Activated T-helper 1 cell treated with anti-CD3 and anti-CD28 coated beads, Interleukin-2, amount 50 U/mL, for 16 hours (primary cell): ENCODE data around the gene RAB39A.

Experiments used
- DNase-seq, 2 donors: peaks; one replicate each; pipeline ENCODE4 v3.0.0-alpha.2; 2020; ENCODE audit warnings: low read depth in 1 of 2, low spot score in 1 of 2

RAB39A gene

DNA sequence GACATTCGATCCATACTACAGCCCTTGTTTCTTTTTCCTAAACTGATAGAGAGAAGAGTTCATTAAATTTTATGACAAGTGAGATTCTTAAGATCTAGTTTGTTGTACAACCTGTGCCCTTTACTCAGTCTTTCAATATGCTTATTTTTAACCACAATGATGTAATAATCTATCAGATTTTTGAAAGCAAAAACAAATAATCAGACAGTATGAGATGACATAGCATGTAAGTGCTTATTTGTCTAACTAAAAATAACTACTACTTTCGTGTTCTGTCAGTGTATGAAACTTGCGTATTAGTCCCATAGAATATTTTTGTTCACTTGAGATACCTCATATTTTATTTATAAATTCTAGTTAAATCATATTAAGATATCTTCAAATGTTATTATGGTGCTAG is 33.2 kb downstream of the RAB39A start:
- no peak for DNase-seq

- DNase-seq, result no peak
These were observed 33.9 kb downstream of the RAB39A start for GRCh38 chr11:107962181-107962580.

DNA sequence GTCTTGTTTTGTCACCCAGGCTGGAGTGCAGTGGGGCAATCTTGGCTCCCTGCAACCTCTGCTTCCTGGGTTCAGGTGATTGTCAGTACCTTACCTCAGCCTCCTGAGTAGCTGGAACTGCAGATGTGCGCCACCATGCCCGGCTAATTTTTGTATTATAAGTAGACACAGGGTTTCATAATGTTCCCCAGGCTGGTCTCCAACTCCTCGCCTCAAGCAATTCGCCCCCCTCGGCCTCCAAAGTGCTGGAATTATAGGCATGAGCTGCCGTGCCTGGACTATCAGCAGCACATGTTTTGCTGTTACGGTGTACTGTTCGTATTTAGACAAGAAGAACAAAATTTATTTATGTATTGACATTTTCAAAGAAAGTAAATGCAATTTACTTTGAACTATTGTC is 34.8 kb downstream of the RAB39A start:
- no peak for DNase-seq

GRCh38 chr11:107969219-107969618 is 41.0 kb downstream of the RAB39A start:
- no peak for DNase-seq

DNA sequence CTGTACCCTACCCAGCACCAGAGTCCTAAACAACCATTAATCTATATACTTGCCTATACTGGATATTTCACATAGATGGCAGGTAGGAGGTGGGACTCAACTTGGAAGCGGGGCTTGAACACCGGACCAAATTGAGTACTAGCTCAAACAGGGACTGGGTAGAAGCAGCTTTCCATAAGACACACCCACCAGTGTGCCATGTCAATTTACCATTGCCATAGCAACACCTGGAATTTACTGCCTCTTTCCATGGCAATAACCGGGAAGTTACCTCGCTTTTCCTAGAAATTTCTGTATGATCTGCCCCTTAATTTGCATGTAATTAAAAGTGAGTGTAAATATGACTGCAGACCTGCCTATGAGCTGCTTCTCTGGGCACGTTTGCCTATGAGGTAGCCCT is 41.8 kb downstream of the RAB39A start:
- no peak for DNase-seq

- no peak for DNase-seq
These were observed 45.4 kb downstream of the RAB39A start for GRCh38 chr11:107973641-107974040.

DNA sequence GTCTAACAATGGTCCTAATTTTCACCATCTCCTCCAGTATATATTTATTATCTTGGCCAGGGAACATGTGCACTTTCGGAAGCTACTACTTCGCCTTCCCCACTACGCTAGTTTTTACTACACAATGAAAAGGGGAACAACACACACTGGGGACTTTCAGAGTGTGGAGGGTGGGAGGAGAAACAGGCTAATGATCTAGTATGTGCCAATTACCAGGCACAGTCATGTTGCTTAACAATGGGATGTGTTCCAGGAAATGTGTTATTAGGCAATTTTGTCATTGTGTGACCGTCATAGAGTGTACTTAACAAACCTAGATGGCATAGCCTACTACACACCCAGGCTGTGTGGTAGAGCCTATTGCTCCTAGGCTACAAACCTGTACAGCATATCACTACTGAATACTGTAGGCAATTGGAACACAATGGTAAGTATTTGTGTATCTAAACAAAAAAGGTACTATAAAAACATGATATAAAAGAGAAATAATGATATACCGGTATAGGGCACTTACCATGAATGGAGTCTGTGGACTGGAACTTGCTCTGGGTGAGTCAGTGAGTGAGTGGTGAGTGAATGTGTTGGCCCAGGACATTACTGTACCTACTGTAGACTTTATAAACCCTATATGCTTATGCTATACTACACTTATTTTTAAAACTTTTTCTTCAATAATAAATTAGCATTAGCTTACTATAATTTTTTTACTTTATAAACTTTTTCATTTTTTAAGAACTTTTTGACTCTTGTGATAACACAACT is 60.3 kb downstream of the RAB39A start:
- DNase-seq, result no peak

DNA sequence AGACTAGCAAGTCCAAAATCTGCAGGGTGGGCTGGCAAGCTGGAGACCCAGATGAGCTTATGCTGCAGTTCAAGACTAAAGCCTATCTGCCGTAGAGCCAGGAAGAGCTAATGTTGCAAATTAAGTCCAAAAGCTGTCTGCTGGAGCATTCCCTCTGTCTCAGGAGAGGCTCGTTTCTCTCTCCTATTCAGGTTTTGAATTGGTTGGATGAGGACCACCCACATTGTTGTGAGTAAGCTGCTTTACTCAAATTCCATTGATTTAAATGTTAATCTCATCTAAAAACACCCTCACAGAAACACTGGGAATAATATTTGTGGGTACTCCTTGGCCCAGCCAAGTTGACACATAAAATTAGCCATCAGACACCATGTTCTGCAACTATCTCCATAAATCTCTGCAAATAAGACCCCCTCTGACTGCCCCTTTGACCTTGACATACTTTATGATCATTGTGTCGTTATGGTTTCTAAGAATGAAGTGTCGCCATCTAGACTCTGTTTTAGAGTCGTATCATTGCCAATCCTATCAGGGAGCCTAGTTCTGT is 63.7 kb downstream of the RAB39A start:
- DNase-seq, result no peak

DNA sequence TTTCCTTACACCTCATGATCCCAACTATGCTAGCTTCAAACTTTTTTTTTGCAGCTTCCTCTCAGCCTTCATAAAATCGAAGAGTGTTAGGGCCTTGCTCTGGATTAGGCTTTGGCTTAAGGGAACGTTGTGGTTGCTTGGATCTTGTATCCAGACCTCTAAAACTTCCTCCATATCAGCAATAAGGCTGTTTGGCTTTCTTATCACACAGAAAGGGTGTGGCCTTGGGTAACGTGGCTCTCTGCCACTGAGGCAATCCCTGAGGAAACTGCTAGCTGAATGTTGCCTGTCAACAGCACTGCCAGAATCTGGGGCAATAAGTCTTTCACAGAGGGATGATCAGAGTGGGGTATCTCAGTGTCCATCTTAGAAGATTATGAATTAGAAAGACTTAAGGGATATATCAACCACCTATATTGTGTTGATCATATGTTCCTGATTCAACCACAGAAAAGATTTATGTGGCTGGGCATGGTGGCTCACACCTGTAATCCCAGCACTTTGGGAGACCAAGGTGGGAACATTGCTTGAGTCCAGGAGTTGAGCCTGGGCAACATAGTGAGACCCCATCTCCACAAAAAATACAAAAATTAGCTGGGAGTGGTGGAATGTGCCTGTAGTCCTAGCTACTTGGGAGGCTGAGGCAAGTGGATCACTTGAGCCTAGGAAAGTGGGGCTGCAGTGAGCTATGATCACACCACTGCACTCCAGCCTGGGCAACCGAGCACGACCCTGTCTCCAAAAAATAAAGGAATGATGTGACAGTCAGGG is 67.9 kb downstream of the RAB39A start:
- no peak for DNase-seq

DNA sequence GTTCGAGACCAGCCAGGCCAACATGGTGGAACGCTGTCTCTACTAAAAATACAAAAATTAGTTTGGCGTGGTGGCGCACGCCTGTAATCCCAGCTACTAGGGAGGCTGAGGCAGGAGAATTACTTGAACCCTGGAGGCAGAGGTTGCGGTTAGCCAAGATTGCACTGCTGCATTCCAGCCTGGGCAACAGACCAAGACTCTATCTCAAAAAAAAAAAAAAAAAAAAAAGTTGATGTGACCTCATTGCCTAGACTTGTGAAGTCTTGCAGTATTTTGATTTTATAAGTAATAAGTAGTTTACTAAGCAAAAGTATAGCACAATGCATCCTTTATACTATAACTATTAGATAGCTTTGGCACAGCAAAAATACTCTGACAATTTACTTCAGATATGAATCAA is 70.5 kb downstream of the RAB39A start:
- no peak for DNase-seq

GRCh38 chr11:107999759-108000455 is 71.7 kb downstream of the RAB39A start:
- DNase-seq, result no peak

- DNase-seq, result no peak
These were observed 74.2 kb downstream of the RAB39A start for GRCh38 chr11:108002476-108002875.

DNA sequence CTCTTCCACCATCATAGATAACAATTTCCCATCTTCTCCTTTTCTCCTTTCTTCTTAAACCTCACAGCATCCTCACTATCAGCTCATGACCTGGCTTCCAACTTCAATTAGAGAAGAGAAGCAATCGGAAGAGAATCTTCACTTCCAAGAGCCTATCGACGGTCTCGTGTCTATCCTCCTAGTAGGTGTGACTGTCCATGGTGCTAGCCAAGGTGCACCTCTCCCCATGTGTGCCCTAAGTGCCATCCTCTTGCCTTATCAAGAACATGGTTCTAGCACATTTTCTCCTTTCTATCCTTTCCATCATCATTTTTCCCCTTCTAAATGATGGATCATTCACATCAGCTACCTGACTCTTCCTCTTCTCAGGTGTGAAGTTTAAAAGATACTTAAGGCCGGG is 75.4 kb downstream of the RAB39A start:
- DNase-seq, result no peak

- no peak for DNase-seq
These were observed 79.6 kb downstream of the RAB39A start for GRCh38 chr11:108007819-108008218.

GRCh38 chr11:108008656-108009496 is 80.6 kb downstream of the RAB39A start, which contains the start of gene CUL5:
Gene CUL5 (plus strand): TSS chr11:108008898. CDS start chr11:108009349, 451 bp downstream.
- DNase-seq, result peak; percentile 76 to 85

- no peak for DNase-seq
These were observed 81.5 kb downstream of the RAB39A start for GRCh38 chr11:108009497-108010370.

GRCh38 chr11:108012139-108012725 is 84.0 kb downstream of the RAB39A start:
- DNase-seq, result no peak
